Loucy (cell line): Measurements from ENCODE around the gene GTF3C1.

Experiments used
- EZH2phosphoT487 ChIP-seq: fragments of 200-600 bp; IDR thresholded peaks from 2 replicates; pipeline ENCODE4 v1.6.1; 2018; ENCODE audit warnings: antibody characterized with exemption, mild to moderate bottlenecking, moderate library complexity, borderline replicate concordance
- TF ChIP-seq, protein P1 (sequence below): fragments of 200-600 bp; sonication (generic); conservative IDR thresholded peaks from 2 replicates; pipeline ENCODE4 v1.5.1; 2014; ENCODE audit warnings: mild to moderate bottlenecking, antibody characterized with exemption, low read length

DNA sequence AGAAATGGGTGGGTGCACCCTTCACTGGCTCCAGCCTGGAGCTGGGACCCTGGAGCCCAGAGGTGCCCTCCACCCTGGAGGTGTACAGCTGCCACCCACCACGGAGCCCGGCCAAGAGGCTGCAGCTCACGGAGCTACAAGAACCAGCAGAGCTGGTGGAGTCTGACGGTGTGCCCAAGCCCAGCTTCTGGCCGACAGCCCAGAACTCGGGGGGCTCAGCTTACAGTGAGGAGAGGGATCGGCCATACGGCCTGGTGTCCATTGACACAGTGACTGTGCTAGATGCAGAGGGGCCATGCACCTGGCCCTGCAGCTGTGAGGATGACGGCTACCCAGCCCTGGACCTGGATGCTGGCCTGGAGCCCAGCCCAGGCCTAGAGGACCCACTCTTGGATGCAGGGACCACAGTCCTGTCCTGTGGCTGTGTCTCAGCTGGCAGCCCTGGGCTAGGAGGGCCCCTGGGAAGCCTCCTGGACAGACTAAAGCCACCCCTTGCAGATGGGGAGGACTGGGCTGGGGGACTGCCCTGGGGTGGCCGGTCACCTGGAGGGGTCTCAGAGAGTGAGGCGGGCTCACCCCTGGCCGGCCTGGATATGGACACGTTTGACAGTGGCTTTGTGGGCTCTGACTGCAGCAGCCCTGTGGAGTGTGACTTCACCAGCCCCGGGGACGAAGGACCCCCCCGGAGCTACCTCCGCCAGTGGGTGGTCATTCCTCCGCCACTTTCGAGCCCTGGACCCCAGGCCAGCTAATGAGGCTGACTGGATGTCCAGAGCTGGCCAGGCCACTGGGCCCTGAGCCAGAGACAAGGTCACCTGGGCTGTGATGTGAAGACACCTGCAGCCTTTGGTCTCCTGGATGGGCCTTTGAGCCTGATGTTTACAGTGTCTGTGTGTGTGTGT is 100.9 kb downstream of the GTF3C1 start:
- TF ChIP-seq, protein P1, sequence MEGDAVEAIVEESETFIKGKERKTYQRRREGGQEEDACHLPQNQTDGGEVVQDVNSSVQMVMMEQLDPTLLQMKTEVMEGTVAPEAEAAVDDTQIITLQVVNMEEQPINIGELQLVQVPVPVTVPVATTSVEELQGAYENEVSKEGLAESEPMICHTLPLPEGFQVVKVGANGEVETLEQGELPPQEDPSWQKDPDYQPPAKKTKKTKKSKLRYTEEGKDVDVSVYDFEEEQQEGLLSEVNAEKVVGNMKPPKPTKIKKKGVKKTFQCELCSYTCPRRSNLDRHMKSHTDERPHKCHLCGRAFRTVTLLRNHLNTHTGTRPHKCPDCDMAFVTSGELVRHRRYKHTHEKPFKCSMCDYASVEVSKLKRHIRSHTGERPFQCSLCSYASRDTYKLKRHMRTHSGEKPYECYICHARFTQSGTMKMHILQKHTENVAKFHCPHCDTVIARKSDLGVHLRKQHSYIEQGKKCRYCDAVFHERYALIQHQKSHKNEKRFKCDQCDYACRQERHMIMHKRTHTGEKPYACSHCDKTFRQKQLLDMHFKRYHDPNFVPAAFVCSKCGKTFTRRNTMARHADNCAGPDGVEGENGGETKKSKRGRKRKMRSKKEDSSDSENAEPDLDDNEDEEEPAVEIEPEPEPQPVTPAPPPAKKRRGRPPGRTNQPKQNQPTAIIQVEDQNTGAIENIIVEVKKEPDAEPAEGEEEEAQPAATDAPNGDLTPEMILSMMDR = no peak
- no peak for TF ChIP-seq EZH2phosphoT487
